HG02840 (cell line): ENCODE data around the gene POU3F1.

Experiments used
- ATAC-seq: cut with Tn5 transposase; IDR thresholded peaks from one replicate; pipeline ENCODE4 v1.9.1; 2021; ENCODE audit warnings: mild to moderate bottlenecking, moderate library complexity, moderate number of reproducible peaks; ENCODE audit not compliant: unreplicated experiment, low FRiP score

POU3F1 gene

GRCh38 chr1:38029081-38029681 is 17.4 kb downstream of the POU3F1 start:
- no peak for ATAC-seq

GRCh38 chr1:38028671-38029070 is 17.9 kb downstream of the POU3F1 start:
- no peak for ATAC-seq

GRCh38 chr1:38028105-38028591 is 18.4 kb downstream of the POU3F1 start:
- peak; percentile 64 for ATAC-seq

- ATAC-seq: no peak
These were observed 19.1 kb downstream of the POU3F1 start for GRCh38 chr1:38027201-38028104.

- no peak for ATAC-seq
These were observed 19.9 kb downstream of the POU3F1 start for GRCh38 chr1:38026592-38027200.

- no peak for ATAC-seq
These were observed 20.9 kb downstream of the POU3F1 start for GRCh38 chr1:38025664-38026063.

- no peak for ATAC-seq
These were observed 21.4 kb downstream of the POU3F1 start for GRCh38 chr1:38025233-38025632.

- ATAC-seq: no peak
These were observed 23.8 kb downstream of the POU3F1 start for GRCh38 chr1:38022810-38023209.

- no peak for ATAC-seq
These were observed 24.6 kb downstream of the POU3F1 start for GRCh38 chr1:38021969-38022368.

GRCh38 chr1:38020396-38020795 is 26.2 kb downstream of the POU3F1 start:
- no peak for ATAC-seq

GRCh38 chr1:38018864-38019343 is 27.7 kb downstream of the POU3F1 start:
- no peak for ATAC-seq

GRCh38 chr1:38015978-38016725 is 30.4 kb downstream of the POU3F1 start:
- ATAC-seq: no peak

- ATAC-seq: no peak
These were observed 31.7 kb downstream of the POU3F1 start for GRCh38 chr1:38014724-38015424.

- ATAC-seq: no peak
These were observed 32.4 kb downstream of the POU3F1 start for GRCh38 chr1:38014171-38014570.

- no peak for ATAC-seq
These were observed 33.4 kb downstream of the POU3F1 start for GRCh38 chr1:38013227-38013622.

GRCh38 chr1:38012363-38013226 is 34.0 kb downstream of the POU3F1 start, which contains the start of gene UTP11:
Gene UTP11, plus strand, starts transcription at chr1:38012734. Its CDS starts 69 bp downstream, at chr1:38012803.
- peak; percentile 92 for ATAC-seq

GRCh38 chr1:38009841-38010180 is 36.8 kb downstream of the POU3F1 start:
- no peak for ATAC-seq

- no peak for ATAC-seq
These were observed 37.3 kb downstream of the POU3F1 start for GRCh38 chr1:38009088-38009840.
